Left renal pelvis (tissue), 4 donors: ENCODE measurements around the gene HS1BP3. TPM values are rescaled to one million over a fixed set of nuclear protein-coding genes. Genes with fewer than 3 reads are reported as not detected.

Experiments used
- DNase-seq, 4 donors: peaks; one replicate each; pipeline ENCODE4 v3.0.0-alpha.2; 2013; ENCODE audit warnings: low read depth in 4 of 4, low spot score in 3 of 4
- polyA plus RNA-seq, 4 donors: library from polyadenylated mRNA; unstranded; fragments of 120-200 nt; gene quantifications; one replicate each; pipeline ENCODE4 v1.2.1, GENCODE V29; 2013; ENCODE audit not compliant: insufficient read length in 4 of 4

Gene HS1BP3
- polyA plus RNA-seq, 4 donors, result 9.1 to 20.0 (median 16.8) TPM

DNA sequence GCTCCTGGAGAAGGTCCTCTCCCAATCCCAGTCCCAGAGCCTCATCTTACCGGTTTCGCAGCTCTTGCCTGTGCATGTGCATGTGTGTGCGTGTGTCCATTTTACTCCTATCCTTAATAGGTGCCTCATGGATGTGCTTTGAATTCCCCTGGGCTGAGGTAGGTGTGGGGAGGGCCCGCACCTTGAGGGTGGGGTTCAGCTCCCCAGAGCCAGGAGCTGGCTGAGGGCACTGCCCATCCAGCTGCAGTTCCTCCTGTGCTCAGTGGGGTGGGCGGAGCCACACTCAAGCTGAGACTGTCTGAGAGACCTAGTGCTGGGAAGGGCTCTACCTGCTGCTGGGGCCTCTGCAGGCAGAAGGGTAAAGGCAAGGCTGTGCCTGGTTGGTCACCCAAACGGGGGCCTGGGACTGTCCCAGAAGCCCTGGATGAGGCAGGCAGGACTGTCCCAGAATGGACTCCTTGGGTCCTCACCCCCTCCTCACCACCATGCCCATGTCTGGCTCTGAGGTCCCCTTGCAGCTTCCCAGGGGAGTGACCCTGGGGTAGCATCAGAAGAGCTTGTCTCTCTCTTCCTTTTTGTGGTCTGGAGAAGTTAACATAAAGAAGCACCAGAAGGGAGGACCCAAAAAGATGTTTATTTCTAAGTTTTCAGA is 24.9 kb upstream of the HS1BP3 start:
- no peak for DNase-seq

DNA sequence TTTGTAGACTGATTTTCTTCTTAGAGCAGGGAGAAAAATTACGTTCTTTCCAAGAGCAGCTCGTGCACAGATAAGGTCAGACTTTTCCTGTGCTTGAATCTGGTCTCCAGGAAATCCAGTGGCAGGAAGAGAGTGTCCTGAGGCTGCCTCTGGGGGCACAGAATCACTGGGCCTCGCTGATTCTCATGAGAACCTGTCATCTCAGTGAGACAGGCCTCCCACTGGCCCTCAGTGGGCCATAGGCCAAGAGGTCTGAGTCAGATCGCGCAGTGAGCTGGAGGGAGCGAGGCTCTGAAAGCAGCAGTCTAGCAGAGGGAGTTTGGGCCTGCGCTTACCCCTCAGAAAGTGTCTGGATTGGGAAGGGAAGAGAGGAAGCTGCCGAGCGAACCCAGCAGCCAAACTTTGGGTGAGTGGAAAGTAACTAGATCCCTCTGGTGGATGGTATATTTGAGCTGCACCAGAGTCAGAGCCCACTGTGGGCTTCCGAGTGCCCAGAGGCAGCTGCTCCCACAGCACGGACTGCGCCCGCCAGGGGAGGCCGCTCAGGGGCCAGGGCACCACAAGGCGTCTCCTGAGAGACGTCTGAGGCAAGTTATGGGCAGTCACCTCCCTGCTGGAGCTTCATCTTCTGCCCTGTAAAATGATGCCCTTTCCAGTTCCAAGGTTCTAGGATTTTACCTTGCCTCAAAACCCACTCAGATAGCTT is 24.2 kb upstream of the HS1BP3 start:
- DNase-seq, result no peak

DNA sequence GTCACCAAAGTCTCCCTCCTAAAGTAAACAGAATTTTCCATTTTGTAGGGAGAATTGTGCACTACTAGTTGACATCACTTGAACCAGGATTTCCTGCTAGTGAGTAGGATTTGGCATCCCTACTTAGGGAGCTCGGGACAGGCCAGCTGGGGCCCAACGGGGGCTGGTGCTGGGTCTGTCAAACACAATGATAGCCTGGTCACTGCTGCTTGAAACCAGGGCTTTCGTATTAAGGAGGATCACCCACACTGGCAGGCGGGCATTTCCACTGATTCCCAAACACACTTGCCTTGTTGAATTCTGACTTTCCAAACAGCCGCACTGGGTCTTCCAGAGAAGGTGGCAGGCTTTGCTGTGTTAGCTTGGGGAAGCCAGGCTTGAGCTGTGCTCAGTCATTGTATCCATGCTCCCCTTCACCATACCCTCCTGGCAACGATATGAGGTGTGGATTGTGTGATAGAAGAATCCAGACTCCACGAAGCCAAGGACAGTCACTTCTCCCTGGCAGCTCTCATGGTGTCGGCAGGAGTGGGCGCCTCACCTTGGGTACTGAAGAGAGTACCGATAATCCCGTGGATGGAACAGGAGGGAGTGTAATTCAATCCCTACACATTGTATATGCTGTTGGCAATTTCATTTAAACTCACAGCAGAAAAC is 23.5 kb upstream of the HS1BP3 start:
- DNase-seq, result no peak

DNA sequence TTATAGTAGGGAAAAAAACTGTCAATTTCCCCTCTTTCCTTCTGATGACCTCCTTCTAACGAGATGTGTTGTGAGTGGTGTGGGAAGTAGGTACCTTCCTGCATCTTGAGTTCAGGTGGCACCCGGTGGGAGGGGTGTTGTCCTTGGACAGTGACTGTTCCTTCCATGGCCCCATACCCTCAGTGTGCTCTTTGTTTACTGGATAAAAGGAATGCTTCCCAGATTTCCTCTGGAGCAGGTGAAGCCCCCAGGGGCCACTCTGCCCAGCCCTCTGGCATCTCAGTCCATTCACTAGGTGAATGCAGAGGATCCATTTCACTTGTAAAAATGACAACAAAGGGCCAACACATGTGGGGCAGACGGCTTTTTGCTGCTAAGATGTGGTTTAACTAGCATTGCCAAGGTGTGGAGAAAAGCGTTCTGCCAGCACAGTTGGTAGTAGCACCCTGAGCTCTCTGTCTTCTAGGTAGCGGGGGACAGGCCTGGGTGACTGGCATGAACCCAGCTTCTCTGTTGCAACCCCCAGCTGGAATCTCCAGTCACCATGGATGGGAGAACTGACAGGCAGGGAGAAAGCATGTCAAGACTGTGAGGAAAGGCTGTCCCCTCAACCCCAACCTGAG is 22.9 kb upstream of the HS1BP3 start:
- no peak for DNase-seq

DNA sequence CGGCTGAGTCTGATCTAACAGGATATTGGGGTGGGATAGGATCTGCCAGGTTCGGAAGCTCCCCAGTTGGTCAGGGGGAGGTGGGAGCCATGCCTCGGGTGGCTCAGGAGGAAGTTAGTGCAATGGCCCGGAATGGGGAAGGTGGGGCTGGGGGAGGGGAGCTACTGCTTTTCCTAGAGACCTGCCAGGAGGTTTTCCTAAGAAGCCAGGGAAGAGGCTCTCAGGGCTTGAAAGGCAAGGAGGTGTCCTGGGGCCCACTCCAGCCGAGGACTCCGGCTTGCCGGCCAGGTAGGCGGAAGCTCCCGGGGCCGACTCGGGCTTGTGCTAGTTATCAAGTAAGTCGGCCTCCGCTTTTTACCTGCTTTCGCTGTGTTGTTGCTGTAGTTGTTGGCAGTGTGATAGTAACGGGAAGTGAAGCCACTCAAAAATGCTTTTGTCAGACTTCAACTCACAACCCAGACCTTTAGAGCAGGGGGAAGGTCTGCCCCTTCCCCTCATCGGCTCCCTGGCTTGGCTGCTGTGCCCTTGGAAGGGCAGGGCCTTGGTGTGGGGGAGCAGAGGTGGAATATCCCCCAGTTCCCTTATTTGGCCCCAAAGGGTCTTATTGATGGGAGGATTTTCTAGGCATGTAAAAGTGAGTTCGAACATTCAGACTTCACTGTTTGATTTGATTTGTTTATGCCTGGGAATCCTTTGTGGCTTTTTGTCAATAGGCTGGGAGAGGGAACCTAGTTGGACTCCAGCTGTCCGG is 21.5 kb upstream of the HS1BP3 start:
- DNase-seq, result no peak

DNA sequence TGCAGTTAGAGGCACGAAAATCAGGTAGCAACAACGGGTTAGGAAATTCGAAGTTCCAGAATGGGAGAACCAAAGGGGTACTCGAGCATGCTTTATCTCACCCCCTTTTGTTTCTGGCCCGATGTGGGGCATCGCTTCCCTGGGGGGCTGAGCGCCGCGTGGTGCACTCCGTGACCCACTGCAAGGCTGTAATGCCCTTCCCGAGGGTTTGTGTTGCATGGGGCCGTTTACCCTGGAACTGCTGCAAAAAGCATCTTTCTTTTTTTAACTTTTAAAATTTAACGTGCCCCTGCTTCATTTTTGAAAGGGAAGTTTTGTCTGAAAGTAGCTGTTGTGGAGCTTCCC is 20.8 kb upstream of the HS1BP3 start:
- DNase-seq, result no peak

DNA sequence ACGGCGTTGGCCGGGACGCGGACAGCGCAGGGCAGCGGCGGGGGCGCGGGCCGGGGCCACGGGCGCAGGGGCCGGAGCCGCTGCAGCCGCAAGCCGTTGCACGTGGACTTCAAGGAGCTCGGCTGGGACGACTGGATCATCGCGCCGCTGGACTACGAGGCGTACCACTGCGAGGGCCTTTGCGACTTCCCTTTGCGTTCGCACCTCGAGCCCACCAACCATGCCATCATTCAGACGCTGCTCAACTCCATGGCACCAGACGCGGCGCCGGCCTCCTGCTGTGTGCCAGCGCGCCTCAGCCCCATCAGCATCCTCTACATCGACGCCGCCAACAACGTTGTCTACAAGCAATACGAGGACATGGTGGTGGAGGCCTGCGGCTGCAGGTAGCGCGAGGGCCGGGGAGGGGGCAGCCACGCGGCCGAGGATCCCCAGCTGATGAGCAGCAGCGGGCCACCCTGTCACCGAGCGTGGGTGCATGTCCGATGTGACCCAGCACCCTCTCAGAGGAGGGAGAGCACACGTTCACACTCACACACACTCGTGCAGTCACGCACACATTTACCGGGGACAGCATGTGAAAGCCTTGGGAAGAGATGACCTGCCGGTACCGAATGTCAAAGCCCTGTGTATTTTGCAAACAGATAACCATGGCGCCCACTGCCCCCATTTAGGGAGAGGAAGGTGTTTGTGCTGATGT is 20.3 kb upstream of the HS1BP3 start:
- DNase-seq, result no peak

DNA sequence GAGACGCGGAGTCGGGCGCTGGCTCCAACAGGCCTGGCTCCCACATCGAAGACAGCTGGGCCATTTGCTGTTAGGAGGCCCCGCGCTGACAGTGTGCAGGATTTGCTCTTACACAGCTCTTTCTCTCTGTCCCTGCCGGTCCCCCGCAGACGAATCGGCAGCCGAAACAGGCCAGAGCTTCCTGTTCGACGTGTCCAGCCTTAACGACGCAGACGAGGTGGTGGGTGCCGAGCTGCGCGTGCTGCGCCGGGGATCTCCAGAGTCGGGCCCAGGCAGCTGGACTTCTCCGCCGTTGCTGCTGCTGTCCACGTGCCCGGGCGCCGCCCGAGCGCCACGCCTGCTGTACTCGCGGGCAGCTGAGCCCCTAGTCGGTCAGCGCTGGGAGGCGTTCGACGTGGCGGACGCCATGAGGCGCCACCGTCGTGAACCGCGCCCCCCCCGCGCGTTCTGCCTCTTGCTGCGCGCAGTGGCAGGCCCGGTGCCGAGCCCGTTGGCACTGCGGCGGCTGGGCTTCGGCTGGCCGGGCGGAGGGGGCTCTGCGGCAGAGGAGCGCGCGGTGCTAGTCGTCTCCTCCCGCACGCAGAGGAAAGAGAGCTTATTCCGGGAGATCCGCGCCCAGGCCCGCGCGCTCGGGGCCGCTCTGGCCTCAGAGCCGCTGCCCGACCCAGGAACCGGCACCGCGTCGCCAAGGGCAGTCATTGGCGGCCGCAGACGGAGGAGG is 19.6 kb upstream of the HS1BP3 start:
- no peak for DNase-seq

GRCh38 chr2:20669562-20670314 is 18.8 kb upstream of the HS1BP3 start:
- no peak for DNase-seq

- no peak for DNase-seq
These were observed 18.1 kb upstream of the HS1BP3 start for GRCh38 chr2:20668871-20669475.

DNA sequence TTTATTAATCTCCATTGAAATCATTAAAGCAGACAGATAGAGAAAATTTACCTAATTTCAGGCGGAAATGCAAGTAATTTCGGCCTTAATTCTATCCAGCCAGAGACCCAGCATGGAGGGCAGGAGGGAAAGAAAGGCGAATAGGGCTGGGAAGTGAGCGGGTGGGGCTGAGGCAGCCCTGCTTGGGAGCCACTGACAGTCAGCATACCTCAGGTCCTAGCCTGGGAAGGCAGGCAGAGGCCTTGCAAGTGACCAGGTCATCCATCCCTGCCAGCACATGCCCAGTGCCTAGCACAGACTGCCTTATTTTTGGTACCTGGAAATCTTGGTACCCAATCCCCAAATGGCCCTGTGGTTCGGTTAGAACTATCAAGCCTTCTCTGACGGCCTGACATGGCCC is 17.6 kb upstream of the HS1BP3 start:
- no peak for DNase-seq

DNA sequence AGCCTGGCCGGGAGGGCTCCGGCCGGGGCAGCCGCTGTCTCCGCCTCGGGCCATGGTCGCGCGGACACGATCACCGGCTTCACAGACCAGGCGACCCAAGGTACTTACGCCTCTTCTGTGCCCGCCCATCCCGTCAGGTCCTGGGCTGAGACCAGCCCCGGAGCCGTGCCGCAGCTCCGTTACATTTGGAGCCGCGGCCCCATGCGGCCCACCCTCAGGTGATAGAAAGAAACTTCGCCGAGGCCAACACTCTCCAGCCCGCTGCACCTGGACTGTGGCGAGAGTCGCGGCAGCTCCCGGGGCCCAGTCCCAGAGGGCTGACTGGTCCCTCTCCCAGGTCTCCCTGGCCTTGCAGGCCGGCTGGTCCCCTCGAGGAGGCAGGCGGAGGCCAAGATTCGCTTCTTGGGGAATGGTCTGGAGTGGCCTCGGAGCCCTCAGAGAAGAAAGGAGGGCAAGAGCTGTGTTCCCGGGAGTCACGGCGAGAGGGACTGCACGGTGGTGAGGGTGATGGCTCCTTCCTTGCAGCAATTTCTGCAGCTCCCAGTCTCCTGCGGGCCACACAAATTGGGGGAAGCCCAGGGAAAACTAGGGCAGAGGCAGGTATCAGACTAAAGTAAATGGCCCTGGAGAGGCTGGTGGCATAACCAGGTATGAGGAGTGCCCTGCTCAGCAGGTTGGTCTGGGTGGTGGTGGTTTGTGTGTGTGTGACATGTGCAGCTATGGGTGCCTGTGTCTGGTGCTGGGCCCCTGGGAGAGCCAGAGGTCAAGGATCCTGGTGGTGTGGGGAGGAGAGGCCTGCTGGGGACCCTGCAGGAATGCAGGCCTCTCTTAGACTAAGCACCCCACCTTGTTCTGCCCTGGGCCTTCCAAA is 16.9 kb upstream of the HS1BP3 start:
- no peak for DNase-seq

GRCh38 chr2:20667151-20667530 is 16.2 kb upstream of the HS1BP3 start:
- no peak for DNase-seq

DNA sequence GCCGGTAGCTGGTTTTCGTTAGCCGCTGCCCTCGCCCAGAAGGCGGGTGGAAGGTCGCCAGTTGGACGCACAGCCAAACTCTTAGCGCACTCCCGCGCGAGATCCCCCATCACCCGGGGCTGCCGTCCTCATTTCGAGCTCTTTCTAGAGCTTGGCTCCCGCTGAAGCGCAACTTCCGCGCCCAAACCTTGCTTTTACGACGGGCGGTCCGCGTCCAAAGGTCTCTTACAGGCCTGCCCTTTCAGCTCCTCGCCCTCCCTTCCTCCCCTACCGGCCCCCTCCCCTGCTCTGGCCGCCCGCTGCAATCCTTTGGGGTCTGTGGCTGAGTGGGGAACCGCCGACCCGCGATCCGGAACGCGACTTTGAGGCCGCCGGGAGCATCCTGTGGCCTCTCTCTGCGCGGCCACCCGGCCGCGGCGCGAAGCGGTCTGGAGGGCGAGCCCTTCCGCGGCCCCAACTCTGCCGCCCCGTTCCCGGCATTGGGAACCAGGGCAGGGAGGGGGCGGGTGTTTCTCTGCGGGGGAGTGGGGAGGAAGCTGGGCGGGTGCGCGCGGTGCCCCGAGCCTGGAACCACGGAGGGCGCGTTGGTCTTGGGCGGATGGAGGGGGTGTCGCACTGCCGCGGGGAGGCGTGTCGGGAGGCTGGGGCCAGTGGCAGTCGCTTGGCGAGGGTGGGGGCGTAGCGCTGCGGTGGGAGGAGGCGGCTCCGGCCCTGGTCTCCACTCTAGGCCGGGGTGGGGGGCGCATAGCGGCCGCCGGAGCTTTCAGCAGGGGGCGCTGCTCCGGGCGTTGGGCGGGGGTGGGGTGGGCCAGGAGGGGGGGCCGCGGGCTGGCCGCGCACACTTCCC is 15.6 kb upstream of the HS1BP3 start, which contains the start of gene GDF7:
TSS of gene GDF7 (plus strand) at position 841 of the 847 bp plus-strand sequence. CDS start 96 bp downstream, outside the sequence.
- no peak for DNase-seq

- no peak for DNase-seq
These were observed 15.1 kb upstream of the HS1BP3 start for GRCh38 chr2:20666005-20666303.

GRCh38 chr2:20665243-20666004 is 14.5 kb upstream of the HS1BP3 start:
- DNase-seq, result no peak
